ENCODE measurements around the gene BTG3. TPM values are rescaled to one million over a fixed set of nuclear protein-coding genes. Genes with fewer than 3 reads are reported as not detected.

Gene BTG3
- total and polyA plus RNA-seq, 9 of the 15 experiments (the other 6 are each of a cell fraction or from before 2014, with no cell fraction given), result 11.7 to 43.0 (median 29.7) TPM

GRCh38 chr21:17610911-17611310, 1.8 kb downstream of the BTG3 start:
- no peaks in the 10 kb centered on the region for H3K9me3 ChIP-seq (replicated peaks; ENCODE audit: control insufficient read depth, insufficient read depth, low read depth, low read length)
- ChIA-PET POLR2A (interaction anchor here (0.8 to 3.6 kb wide), 7 partner anchors 10 to 21 kb away, joined by 3 to 31 read pairs (median 5); no protein-coding TSS in a partner anchor), CTCF (ENCODE audit: low intra/inter-chr PET ratio) (no interaction called here)
- peak overlapping the region; percentile 97 for H3K27ac ChIP-seq (ENCODE audit: extremely low read depth, low read depth, low read length)
- WGBS (ENCODE audit: insufficient coverage, low coverage, missing lambda C conversion rate), result 2% methylated on average over 9 of the region's 9 CpGs
- no peak for TF ChIP-seq RCOR1 (IDR thresholded peaks at IDR 0.05; ENCODE audit: borderline replicate concordance in 1 of 2, low read depth in 2 of 2, low read length in 2 of 2)
- TF ChIP-seq, protein P1, sequence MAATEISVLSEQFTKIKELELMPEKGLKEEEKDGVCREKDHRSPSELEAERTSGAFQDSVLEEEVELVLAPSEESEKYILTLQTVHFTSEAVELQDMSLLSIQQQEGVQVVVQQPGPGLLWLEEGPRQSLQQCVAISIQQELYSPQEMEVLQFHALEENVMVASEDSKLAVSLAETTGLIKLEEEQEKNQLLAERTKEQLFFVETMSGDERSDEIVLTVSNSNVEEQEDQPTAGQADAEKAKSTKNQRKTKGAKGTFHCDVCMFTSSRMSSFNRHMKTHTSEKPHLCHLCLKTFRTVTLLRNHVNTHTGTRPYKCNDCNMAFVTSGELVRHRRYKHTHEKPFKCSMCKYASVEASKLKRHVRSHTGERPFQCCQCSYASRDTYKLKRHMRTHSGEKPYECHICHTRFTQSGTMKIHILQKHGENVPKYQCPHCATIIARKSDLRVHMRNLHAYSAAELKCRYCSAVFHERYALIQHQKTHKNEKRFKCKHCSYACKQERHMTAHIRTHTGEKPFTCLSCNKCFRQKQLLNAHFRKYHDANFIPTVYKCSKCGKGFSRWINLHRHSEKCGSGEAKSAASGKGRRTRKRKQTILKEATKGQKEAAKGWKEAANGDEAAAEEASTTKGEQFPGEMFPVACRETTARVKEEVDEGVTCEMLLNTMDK (IDR thresholded peaks at IDR 0.05; ENCODE audit: borderline replicate concordance, insufficient read depth, low read depth, low read length, poor library complexity, severe bottlenecking), result no peak
- TF ChIP-seq SPI1 (IDR thresholded peaks at IDR 0.05; ENCODE audit: borderline replicate concordance, low read depth, low read length), result no peak
- DNase-seq (ENCODE audit: extremely low read depth in 1 of 4, low spot score in 3 of 4) (peak in 2 of 4 experiments; percentile 6 to 40), ATAC-seq (peak; percentile 23), FAIRE-seq (peak; percentile 35)
- H3K9ac ChIP-seq (ENCODE audit: insufficient read depth in 1 of 2, low read depth in 2 of 2, low read length in 2 of 2), result peak overlapping the region; percentile 86 to 99
- H3K9me1 ChIP-seq (ENCODE audit: control insufficient read depth, insufficient read depth, low read length), result no peaks in the 10 kb centered on the region
- peak overlapping the region; percentile 93 for H3K4me3 ChIP-seq
- peaks cover 2 to 15% of the 10 kb centered on the region in 2 experiments; a peak in 4 of 5 replicates for H3K4me1 ChIP-seq (replicated peaks in 1 of 2; ENCODE audit: control insufficient read depth in 2 of 2, insufficient read depth in 2 of 2, low read length in 2 of 2)
- H3K27me3 ChIP-seq (ENCODE audit: control insufficient read depth in 2 of 2, insufficient read depth in 2 of 2, low read length in 2 of 2), result no peaks in the 10 kb centered on the region
- H3K79me2 ChIP-seq (ENCODE audit: control insufficient read depth, insufficient read depth, low read length), result peaks cover 67% of the 10 kb centered on the region
- H3K36me3 ChIP-seq (ENCODE audit: control insufficient read depth, insufficient read depth, low read length), result peaks cover 50% of the 10 kb centered on the region
- intact Hi-C loops (cut with micrococcal nuclease) (no loop called here), in situ Hi-C loops (cut with MboI) (no loop called here)
- peak overlapping the region; percentile 95 for H3K4me2 ChIP-seq (ENCODE audit: insufficient read depth, low read length)
- no peaks in the 10 kb centered on the region for H4K20me1 ChIP-seq (replicated peaks; ENCODE audit: control insufficient read depth, insufficient read depth, low read length)
- peak overlapping the region; percentile 81; the same call in 1 of the 2 replicates for H2AFZ ChIP-seq (ENCODE audit: low read depth, low read length)
- no TSS peak for BruUV-seq (replicated peaks)

Data from K562 (cell line).